ENCODE results near the gene MAP3K3. TPM values are rescaled to one million over a fixed set of nuclear protein-coding genes. Genes with fewer than 3 reads are reported as not detected.

The MAP3K3 gene
- 75.6 TPM for total RNA-seq

GRCh38 chr17:63621684-63622573 lies at the start of gene MAP3K3:
MAP3K3 (plus strand) TSS chr17:63622417; CDS start chr17:63622760, 343 bp downstream.
- intact Hi-C loops (cut with DNase I): loop anchor here (1.0 to 5.0 kb wide), 7 partner anchors 72 to 1145 kb away; partner anchors contain the start of genes CCDC47, CYB561, DCAF7 and FTSJ3
- H3K27ac ChIP-seq: peak within 1 kb of the TSS; percentile 73 to 82
- peak within 1 kb of the TSS; percentile 59 to 73 for H3K4me3 ChIP-seq
- H3K27me3 ChIP-seq: no peaks in the 10 kb centered on the region
- peak in 1 of 3 experiments; percentile 16 for TF ChIP-seq CTCF (IDR thresholded peaks at IDR 0.05)
- no peaks in the 10 kb centered on the region for H3K9me3 ChIP-seq
- DNase-seq (ENCODE audit: low spot score in 2 of 2): peak; percentile 100
- H3K4me1 ChIP-seq: peaks cover 4 to 25% of the 10 kb centered on the region in 2 donors
- no peaks in the 10 kb centered on the region for H3K36me3 ChIP-seq

- no peak overlapping the region for H3K4me3 ChIP-seq
- H3K4me1 ChIP-seq: no peaks in the 10 kb centered on the region
- H3K36me3 ChIP-seq: peaks cover 0 to 1% of the 10 kb centered on the region in 2 donors
- no peak for DNase-seq (ENCODE audit: low spot score in 2 of 2)
- no peak overlapping the region for H3K27ac ChIP-seq
- no peaks in the 10 kb centered on the region for H3K27me3 ChIP-seq
- intact Hi-C loops (cut with DNase I): no loop called here
- H3K9me3 ChIP-seq: no peaks in the 10 kb centered on the region
- peak in 2 of 3 experiments; percentile 9 to 11 for TF ChIP-seq CTCF (IDR thresholded peaks at IDR 0.05)
Measured at GRCh38 chr17:63573634-63574033, 48.6 kb upstream of the MAP3K3 start.

GRCh38 chr17:63578027-63578768 lies 44.0 kb upstream of the MAP3K3 start:
- TF ChIP-seq CTCF (IDR thresholded peaks at IDR 0.05): no peak
- no peak for DNase-seq (ENCODE audit: low spot score in 2 of 2)
- no peaks in the 10 kb centered on the region for H3K9me3 ChIP-seq
- H3K36me3 ChIP-seq: peaks cover 28 to 39% of the 10 kb centered on the region in 2 donors
- no peaks in the 10 kb centered on the region for H3K4me1 ChIP-seq
- H3K27ac ChIP-seq: no peak overlapping the region
- H3K27me3 ChIP-seq: no peaks in the 10 kb centered on the region
- no peak overlapping the region for H3K4me3 ChIP-seq
- intact Hi-C loops (cut with DNase I): no loop called here

GRCh38 chr17:63578769-63579111 lies 43.5 kb upstream of the MAP3K3 start:
- intact Hi-C loops (cut with DNase I): no loop called here

GRCh38 chr17:63579633-63580032 lies 42.6 kb upstream of the MAP3K3 start:
- no peaks in the 10 kb centered on the region for H3K4me1 ChIP-seq
- H3K27ac ChIP-seq: no peak overlapping the region
- no peaks in the 10 kb centered on the region for H3K9me3 ChIP-seq
- DNase-seq (ENCODE audit: low spot score in 2 of 2): no peak
- H3K4me3 ChIP-seq: no peak overlapping the region
- peaks cover 37 to 53% of the 10 kb centered on the region in 2 donors for H3K36me3 ChIP-seq
- H3K27me3 ChIP-seq: no peaks in the 10 kb centered on the region
- intact Hi-C loops (cut with DNase I): no loop called here
- TF ChIP-seq CTCF (IDR thresholded peaks at IDR 0.05): no peak

More at GRCh38 chr17:63578769-63579111, 43.5 kb upstream of the MAP3K3 start:
- DNase-seq (ENCODE audit: low spot score in 2 of 2): no peak
- Histone ChIP-seq H3K9me3 (no peaks in the 10 kb centered on the region), H3K4me3 (no peak overlapping the region), H3K27me3 (no peaks in the 10 kb centered on the region), H3K27ac (no peak overlapping the region), H3K36me3 (peaks cover 31 to 44% of the 10 kb centered on the region in 2 donors), H3K4me1 (no peaks in the 10 kb centered on the region)
- no peak for TF ChIP-seq CTCF (IDR thresholded peaks at IDR 0.05)

Measured in ascending aorta (tissue), 2 donors.